D341Med (cell line): ENCODE results near the gene DENND11.

Experiments used
- DNase-seq: peaks from one replicate; pipeline ENCODE4 v3.0.0; 2012; ENCODE audit warnings: low spot score

The DENND11 gene

GRCh38 chr7:141676618-141677017 lies 25.3 kb downstream of the DENND11 start:
- DNase-seq, result no peak

GRCh38 chr7:141675436-141676215 lies 26.3 kb downstream of the DENND11 start:
- DNase-seq, result no peak

- peak; percentile 62 for DNase-seq
Measured at GRCh38 chr7:141674702-141675101, 27.3 kb downstream of the DENND11 start.

- DNase-seq, result no peak
Measured at GRCh38 chr7:141674171-141674671, 27.7 kb downstream of the DENND11 start.

- DNase-seq, result no peak
Measured at GRCh38 chr7:141673346-141673745, 28.6 kb downstream of the DENND11 start.

GRCh38 chr7:141671705-141672496 lies 30.1 kb downstream of the DENND11 start:
- DNase-seq, result no peak

GRCh38 chr7:141668853-141669252 lies 33.1 kb downstream of the DENND11 start:
- DNase-seq, result no peak

- DNase-seq, result no peak
Measured at GRCh38 chr7:141666071-141666470, 35.9 kb downstream of the DENND11 start.

- DNase-seq, result no peak
Measured at GRCh38 chr7:141665208-141666035, 36.5 kb downstream of the DENND11 start.

- DNase-seq, result no peak
Measured at GRCh38 chr7:141664450-141664849, 37.5 kb downstream of the DENND11 start.

GRCh38 chr7:141663081-141663849 lies 38.7 kb downstream of the DENND11 start:
- no peak for DNase-seq

GRCh38 chr7:141660259-141660658 lies 41.7 kb downstream of the DENND11 start:
- no peak for DNase-seq

GRCh38 chr7:141659501-141659900 lies 42.5 kb downstream of the DENND11 start:
- no peak for DNase-seq

GRCh38 chr7:141654551-141654950 lies 47.4 kb downstream of the DENND11 start:
- DNase-seq, result peak; percentile 79

- DNase-seq, result no peak
Measured at GRCh38 chr7:141652691-141653090, 49.3 kb downstream of the DENND11 start.
